HepG2 (cell line): ENCODE measurements around the gene TAS1R3. TPM values are rescaled to one million over a fixed set of nuclear protein-coding genes. Genes with fewer than 3 reads are reported as not detected.

ENCODE experiments used
- BCLAF1 ChIP-seq: fragments of 450-650 bp; IDR thresholded peaks from 2 replicates; pipeline ENCODE4 v1.6.1; 2017; ENCODE audit warnings: mild to moderate bottlenecking
- CREB3 ChIP-seq: sonication (generic); formaldehyde crosslinking; IDR thresholded peaks from 2 replicates; pipeline ENCODE4 v1.5.0; 2020; ENCODE audit warnings: missing genetic modification reagents
- DRAP1 ChIP-seq: IDR thresholded peaks from 2 replicates; pipeline ENCODE4 v1.6.1; 2016; ENCODE audit warnings: missing genetic modification reagents, missing compliant biosample characterization
- FOXP4 ChIP-seq: sonication (generic); formaldehyde crosslinking; IDR thresholded peaks from 2 replicates; pipeline ENCODE4 v1.4.0; 2020; ENCODE audit warnings: missing genetic modification reagents
- HDAC1 ChIP-seq: sonication (generic); formaldehyde crosslinking; IDR thresholded peaks from 2 replicates; pipeline ENCODE4 v1.5.1; 2020; ENCODE audit warnings: mild to moderate bottlenecking, missing genetic modification reagents
- MIER2 ChIP-seq: IDR thresholded peaks from 2 replicates; pipeline ENCODE4 v1.6.1; 2016; ENCODE audit warnings: missing biosample characterization, missing genetic modification reagents
- MIER3 ChIP-seq: IDR thresholded peaks from 2 replicates; pipeline ENCODE4 v1.6.1; 2016; ENCODE audit warnings: missing compliant biosample characterization, borderline replicate concordance
- MYNN ChIP-seq: sonication (generic); formaldehyde crosslinking; IDR thresholded peaks from 2 replicates; pipeline ENCODE4 v1.4.0; 2020; ENCODE audit warnings: mild to moderate bottlenecking, low read depth, missing genetic modification reagents
- NKX3-1 ChIP-seq: sonication (generic); formaldehyde crosslinking; IDR thresholded peaks from 2 replicates; pipeline ENCODE4 v1.5.0; 2020; ENCODE audit warnings: missing genetic modification reagents
- PLRG1 ChIP-seq: fragments of 450-650 bp; conservative IDR thresholded peaks from 2 replicates; pipeline ENCODE4 v1.6.1; 2016
- RARA ChIP-seq: IDR thresholded peaks from 2 replicates; pipeline ENCODE4 v1.6.1; 2016; ENCODE audit warnings: missing genetic modification reagents, missing compliant biosample characterization
- SKI ChIP-seq: fragments of 450-650 bp; IDR thresholded peaks from one replicate; pipeline ENCODE4 v1.6.1; 2018; ENCODE audit warnings: mild to moderate bottlenecking; ENCODE audit not compliant: partially characterized antibody
- SNAPC5 ChIP-seq: sonication (generic); formaldehyde crosslinking; IDR thresholded peaks from 2 replicates; pipeline ENCODE4 v1.8.1; 2023; ENCODE audit warnings: mild to moderate bottlenecking, missing genetic modification reagents, borderline replicate concordance
- SP5 ChIP-seq: IDR thresholded peaks from 2 replicates; pipeline ENCODE4 v1.6.1; 2016; ENCODE audit warnings: low read depth, borderline replicate concordance
- SRF ChIP-seq: IDR thresholded peaks from 2 replicates; pipeline ENCODE4 v1.6.1; 2011; ENCODE audit warnings: mild to moderate bottlenecking, low read depth, low read length, moderate library complexity
- TAF1 ChIP-seq: sonication (generic); formaldehyde crosslinking; IDR thresholded peaks from 2 replicates; pipeline ENCODE4 v1.4.0; 2020; ENCODE audit warnings: missing genetic modification reagents
- UBTF ChIP-seq: sonication (generic); formaldehyde crosslinking; IDR thresholded peaks from 2 replicates; pipeline ENCODE4 v1.4.0; 2020; ENCODE audit warnings: mild to moderate bottlenecking, missing genetic modification reagents
- ZNF234 ChIP-seq: sonication (generic); formaldehyde crosslinking; conservative IDR thresholded peaks from 2 replicates; pipeline ENCODE4 v1.5.1; 2020; ENCODE audit warnings: mild to moderate bottlenecking, missing genetic modification reagents
- ZNF282 ChIP-seq: fragments of 450-650 bp; IDR thresholded peaks from 2 replicates; pipeline ENCODE4 v1.6.1; 2018; ENCODE audit not compliant: partially characterized antibody
- ZNF672 ChIP-seq: sonication (generic); formaldehyde crosslinking; IDR thresholded peaks from 2 replicates; pipeline ENCODE4 v1.8.1; 2022; ENCODE audit warnings: missing genetic modification reagents
- ZNF691 ChIP-seq: sonication (generic); formaldehyde crosslinking; IDR thresholded peaks from 2 replicates; pipeline ENCODE4 v1.4.0; 2020; ENCODE audit warnings: missing genetic modification reagents, low read depth, mild to moderate bottlenecking, borderline replicate concordance
- polyA plus RNA-seq, 8 experiments: library from polyadenylated mRNA; depleted of rRNA in 3 of 8; stranded (reverse) in 7 of 8; unstranded in 1 of 8; fragments of >200 nt; fragmentation: Illumina TruSeq in 4 of 8; extraction: Trizol in 4 of 8; gene quantifications; 2 replicates each; pipeline versions ENCODE4 v1.2.1 to v1.2.3, GENCODE V29; 2011 to 2016; ENCODE audit warnings: low read depth in 4 of 8, missing spikeins in 1 of 8, mixed read lengths in 1 of 8; ENCODE audit not compliant: insufficient read depth in 1 of 8
- total RNA-seq, 5 experiments: library from RNA; depleted of rRNA; stranded (reverse); fragments of >200 nt; fragmentation: Illumina TruSeq; extraction: Trizol; gene quantifications; 2 replicates each; pipeline ENCODE4 v1.2.3, GENCODE V29; 2016; ENCODE audit warnings: low read depth in 1 of 5

Gene TAS1R3
- total and polyA plus RNA-seq, 2 of the 13 experiments (the other 11 are each of a cell fraction or from before 2014, with no cell fraction given), result 0.13 to 0.15 TPM

GRCh38 chr1:1325288-1326074 is 5.6 kb upstream of the TAS1R3 start (continued):
- TF ChIP-seq FOXP4 (CRISPR knock-in tag), result no peak
- no peak for TF ChIP-seq BCLAF1
- TF ChIP-seq RARA (CRISPR knock-in tag), result no peak
- no peak for TF ChIP-seq PLRG1
- TF ChIP-seq SRF, result no peak
- TF ChIP-seq DRAP1, result no peak
- peak; percentile 8; the same call in 1 of the 2 replicates for TF ChIP-seq HDAC1
- no peak for TF ChIP-seq ZNF282
- TF ChIP-seq ZNF234 (CRISPR knock-in tag), result 0 out of 2 replicates have a peak, but pooled peaks have one; percentile 10
- TF ChIP-seq ZNF691 (CRISPR knock-in tag), result 0 out of 2 replicates have a peak, but pooled peaks have one; percentile 52
- TF ChIP-seq SKI, result no peak
- no peak for TF ChIP-seq MIER3
- peak; percentile 17; the same call in 1 of the 2 replicates for TF ChIP-seq UBTF
- no peak for TF ChIP-seq MIER2 (CRISPR knock-in tag)
- 0 out of 2 replicates have a peak, but pooled peaks have one; percentile 0 for TF ChIP-seq MYNN
- no peak for TF ChIP-seq TAF1 (CRISPR knock-in tag)
- no peak for TF ChIP-seq SP5 (CRISPR knock-in tag)
- TF ChIP-seq ZNF672 (CRISPR knock-in tag), result no peak
- TF ChIP-seq SNAPC5, result no peak
- no peak for TF ChIP-seq CREB3 (CRISPR knock-in tag)
- TF ChIP-seq NKX3-1 (CRISPR knock-in tag), result no peak
